Activated CD8-positive, alpha-beta T cell treated with anti-CD3 and anti-CD28 coated beads for 36 hours (primary cell): ENCODE data around the gene TRAPPC3. TPM values are rescaled to one million over a fixed set of nuclear protein-coding genes. Genes with fewer than 3 reads are reported as not detected.

ENCODE experiments used
- ATAC-seq: fragments of 200-7000 bp; cut with Tn5 transposase; one replicate; pipeline ENCODE4 v1.10.0; 2021; ENCODE audit warnings: mild to moderate bottlenecking, moderate library complexity
- CTCF ChIA-PET: fragments of 350-600 bp; sonication (Branson Sonifier 250); formaldehyde crosslinking; loops from one replicate; lab custom pipeline; 2021; ENCODE audit warnings: antibody characterized with exemption; lab: Charles Lee
- POLR2A ChIA-PET: fragments of 350-600 bp; sonication (Branson Sonifier 250); formaldehyde crosslinking; loops from one replicate; lab custom pipeline; 2021; ENCODE audit warnings: antibody characterized with exemption; lab: Charles Lee
- DNase-seq: peaks from one replicate; pipeline ENCODE4 v3.0.0-alpha.2; 2020
- H3K27ac Mint-ChIP-seq: one replicate; pipeline ENCODE4 v1.8.0; 2021; ENCODE audit warnings: mild to moderate bottlenecking, mixed read lengths
- H3K27me3 Mint-ChIP-seq: one replicate; pipeline ENCODE4 v1.8.0; 2021; ENCODE audit warnings: mixed read lengths
- H3K36me3 Mint-ChIP-seq: one replicate; pipeline ENCODE4 v1.8.0; 2021; ENCODE audit warnings: low read depth, mixed read lengths
- H3K4me1 Mint-ChIP-seq: one replicate; pipeline ENCODE4 v1.8.0; 2021; ENCODE audit warnings: low read depth, mixed read lengths
- H3K4me3 Mint-ChIP-seq: one replicate; pipeline ENCODE4 v1.8.0; 2021; ENCODE audit warnings: mild to moderate bottlenecking, moderate library complexity, mixed read lengths
- H3K9me3 Mint-ChIP-seq: one replicate; pipeline ENCODE4 v1.8.0; 2021; ENCODE audit warnings: mixed read lengths
- intact Hi-C: fragments of 100-400 bp; cut with micrococcal nuclease; formaldehyde crosslinking; loops from one replicate; pipeline ENCODE4 v1.10.0; 2022
- total RNA-seq, 2 experiments: library from RNA; stranded (reverse); gene quantifications; one replicate each; pipeline ENCODE4 v1.2.3, GENCODE V29; 2021
- TF ChIP-seq, protein P1 (sequence below): fragments of 200-600 bp; IDR thresholded peaks from one replicate; pipeline ENCODE4 v1.8.0; 2022; ENCODE audit warnings: antibody characterized with exemption, mild to moderate bottlenecking

TRAPPC3 gene
- total RNA-seq, 2 experiments from 2014 or later: 47.9 to 48.4 TPM

DNA sequence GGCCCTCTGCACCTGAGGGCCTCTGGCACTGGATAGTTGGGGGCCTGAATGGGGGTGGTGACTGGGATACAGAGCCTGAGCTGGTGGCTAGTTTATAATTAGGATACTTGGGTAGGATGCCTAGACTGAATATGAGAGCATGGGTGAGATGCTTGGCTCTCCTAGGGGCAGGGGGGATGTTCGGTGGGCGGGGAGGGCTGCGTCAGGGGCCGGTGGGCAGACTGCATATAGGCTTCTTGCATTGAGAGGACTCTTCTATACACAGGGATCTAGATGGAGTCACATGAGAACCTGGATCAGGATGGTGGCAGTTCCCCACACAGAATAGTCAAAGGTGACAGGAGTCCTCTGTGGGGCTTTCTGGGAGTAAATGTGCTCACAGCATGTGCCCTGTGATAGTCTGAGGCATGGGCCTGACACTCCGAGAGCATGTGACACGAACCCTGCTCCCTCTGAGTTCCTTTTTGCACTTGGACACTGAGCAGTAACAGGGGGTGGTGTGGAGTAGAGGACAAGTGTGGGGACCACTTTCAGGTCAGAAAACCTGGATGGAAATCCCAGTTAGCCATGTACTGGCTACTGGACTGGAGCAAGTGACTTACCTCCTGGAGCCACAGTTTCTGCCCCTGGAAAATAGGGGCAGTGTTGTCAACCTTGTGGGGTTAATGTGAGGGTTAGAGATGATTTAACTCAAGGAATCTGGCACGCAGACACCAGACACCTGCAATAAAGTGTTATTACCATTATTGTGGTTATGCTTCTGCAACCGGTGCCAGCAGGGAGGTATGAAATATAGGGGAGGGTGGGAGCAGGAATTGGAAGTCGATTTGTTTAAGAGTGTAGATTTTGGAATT is 8.9 kb upstream of the TRAPPC3 start:
- POLR2A ChIA-PET: interaction anchor here (1.6 to 4.8 kb wide), 2 partner anchors 9 to 66 kb away, joined by 5 to 38 read pairs; partner anchors contain the start of genes THRAP3 and TRAPPC3
- intact Hi-C loops: no loop called here

GRCh38 chr1:36157115-36157903 is 8.0 kb upstream of the TRAPPC3 start:
- peak overlapping the region; percentile 90 for H3K27ac Mint-ChIP-seq
- CTCF ChIA-PET: interaction anchor here (1.2 to 1.4 kb wide), 3 partner anchors 8 to 128 kb away, joined by 4 to 10 read pairs (median 4); partner anchors contain the start of gene TRAPPC3
- no peak for ATAC-seq
- intact Hi-C loops: no loop called here
- POLR2A ChIA-PET: interaction anchor here (0.7 to 3.3 kb wide), 5 partner anchors 8 to 240 kb away, joined by 3 to 20 read pairs (median 5); partner anchors contain the start of genes LSM10, STK40, THRAP3 and TRAPPC3
- H3K9me3 Mint-ChIP-seq: no peaks in the 10 kb centered on the region
- H3K36me3 Mint-ChIP-seq: peaks cover 27% of the 10 kb centered on the region
- peak; percentile 37 for DNase-seq
- TF ChIP-seq, protein P1, sequence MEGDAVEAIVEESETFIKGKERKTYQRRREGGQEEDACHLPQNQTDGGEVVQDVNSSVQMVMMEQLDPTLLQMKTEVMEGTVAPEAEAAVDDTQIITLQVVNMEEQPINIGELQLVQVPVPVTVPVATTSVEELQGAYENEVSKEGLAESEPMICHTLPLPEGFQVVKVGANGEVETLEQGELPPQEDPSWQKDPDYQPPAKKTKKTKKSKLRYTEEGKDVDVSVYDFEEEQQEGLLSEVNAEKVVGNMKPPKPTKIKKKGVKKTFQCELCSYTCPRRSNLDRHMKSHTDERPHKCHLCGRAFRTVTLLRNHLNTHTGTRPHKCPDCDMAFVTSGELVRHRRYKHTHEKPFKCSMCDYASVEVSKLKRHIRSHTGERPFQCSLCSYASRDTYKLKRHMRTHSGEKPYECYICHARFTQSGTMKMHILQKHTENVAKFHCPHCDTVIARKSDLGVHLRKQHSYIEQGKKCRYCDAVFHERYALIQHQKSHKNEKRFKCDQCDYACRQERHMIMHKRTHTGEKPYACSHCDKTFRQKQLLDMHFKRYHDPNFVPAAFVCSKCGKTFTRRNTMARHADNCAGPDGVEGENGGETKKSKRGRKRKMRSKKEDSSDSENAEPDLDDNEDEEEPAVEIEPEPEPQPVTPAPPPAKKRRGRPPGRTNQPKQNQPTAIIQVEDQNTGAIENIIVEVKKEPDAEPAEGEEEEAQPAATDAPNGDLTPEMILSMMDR: no peak
- no peaks in the 10 kb centered on the region for H3K27me3 Mint-ChIP-seq
- H3K4me1 Mint-ChIP-seq: peaks cover 63% of the 10 kb centered on the region
- peak overlapping the region; percentile 83 for H3K4me3 Mint-ChIP-seq

More for the DNA sequence above, 8.9 kb upstream of the TRAPPC3 start:
- peak overlapping the region; percentile 90 for H3K27ac Mint-ChIP-seq
- peak overlapping the region; percentile 83 for H3K4me3 Mint-ChIP-seq
- peaks cover 65% of the 10 kb centered on the region for H3K4me1 Mint-ChIP-seq
- CTCF ChIA-PET: interaction anchor here (1.2 to 7.5 kb wide), 4 partner anchors 8 to 127 kb away, joined by 4 to 95 read pairs (median 19); partner anchors contain the start of gene TRAPPC3
- H3K36me3 Mint-ChIP-seq: peaks cover 29% of the 10 kb centered on the region
- ATAC-seq (no peak), DNase-seq (peak; percentile 48)
- TF ChIP-seq, protein P1: no peak
- H3K27me3 Mint-ChIP-seq: no peaks in the 10 kb centered on the region
- H3K9me3 Mint-ChIP-seq: no peaks in the 10 kb centered on the region

GRCh38 chr1:36156329-36157114 is 7.2 kb upstream of the TRAPPC3 start:
- TF ChIP-seq, protein P1: no peak
- ATAC-seq (peak; percentile 22), DNase-seq (peak; percentile 80)
- H3K4me1 Mint-ChIP-seq: peaks cover 63% of the 10 kb centered on the region
- H3K27ac Mint-ChIP-seq: peak overlapping the region; percentile 90
- peaks cover 21% of the 10 kb centered on the region for H3K36me3 Mint-ChIP-seq
- CTCF ChIA-PET: interaction anchor here (1.4 kb wide), 2 partner anchors 32 to 129 kb away, joined by 5 to 10 read pairs; no protein-coding TSS in a partner anchor
- no peaks in the 10 kb centered on the region for H3K27me3 Mint-ChIP-seq
- intact Hi-C loops: no loop called here
- POLR2A ChIA-PET: interaction anchor here (0.7 to 3.3 kb wide), 10 partner anchors 7 to 241 kb away, joined by 3 to 20 read pairs (median 4); partner anchors contain the start of genes LSM10, STK40, THRAP3 and TRAPPC3
- no peaks in the 10 kb centered on the region for H3K9me3 Mint-ChIP-seq
- H3K4me3 Mint-ChIP-seq: peak overlapping the region; percentile 83

DNA sequence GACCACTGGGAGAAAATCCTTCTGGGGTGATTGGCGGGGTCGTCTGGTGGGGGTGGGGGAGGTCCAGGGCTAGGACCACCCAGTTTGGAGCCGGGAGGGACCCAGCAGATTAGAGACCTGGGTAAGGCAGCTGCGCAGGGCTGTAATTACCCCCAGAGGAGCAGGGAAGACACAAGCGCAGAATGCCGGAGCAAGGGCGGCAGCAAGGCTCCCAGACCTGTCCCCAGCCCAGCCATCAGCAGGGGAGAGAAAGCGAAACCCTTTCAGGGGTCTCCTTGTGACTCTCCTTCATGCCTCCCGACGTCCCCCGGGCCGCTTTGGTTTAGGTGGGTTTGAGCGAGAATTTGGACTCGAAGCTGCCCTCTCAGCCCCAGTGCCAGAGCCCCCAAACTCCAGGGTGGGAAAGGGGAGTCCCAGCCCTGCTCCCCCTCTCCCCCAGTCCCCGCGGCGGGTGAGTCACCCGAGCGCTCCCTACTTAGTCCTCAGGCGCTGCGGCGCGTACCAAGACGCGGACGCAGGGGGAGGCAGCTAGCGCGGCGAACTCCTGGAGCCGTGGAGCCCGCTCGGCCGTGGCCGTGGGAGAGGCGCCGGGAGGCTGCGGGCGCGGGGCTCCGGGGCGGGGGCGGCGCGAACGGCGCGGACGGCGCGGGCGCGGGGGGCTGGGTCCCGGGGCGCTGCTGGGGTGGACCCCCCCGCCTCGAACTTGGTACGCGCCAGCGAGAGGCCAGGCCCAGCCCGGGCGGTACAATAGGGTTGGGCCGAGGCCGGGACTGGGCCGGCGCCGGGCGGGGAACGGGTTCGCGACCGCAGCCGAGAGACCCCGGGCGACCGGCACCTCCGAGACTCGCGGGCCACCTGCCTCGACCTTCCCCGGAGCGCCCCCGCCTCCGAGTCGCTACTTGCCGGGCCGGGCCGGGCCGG is 6.4 kb upstream of the TRAPPC3 start, which contains the start of gene MAP7D1:
Gene MAP7D1 (plus strand): TSS at position 753 of the 921 bp plus-strand sequence. CDS start 258 bp downstream, outside the sequence.
- Mint-ChIP-seq H3K36me3 (peaks cover 18% of the 10 kb centered on the region), H3K27ac (peak within 1 kb of the TSS; percentile 95), H3K9me3 (no peaks in the 10 kb centered on the region), H3K27me3 (no peaks in the 10 kb centered on the region), H3K4me1 (peaks cover 66% of the 10 kb centered on the region), H3K4me3 (peak within 1 kb of the TSS; percentile 83)
- ChIA-PET CTCF (interaction anchor here (1.4 to 2.9 kb wide), 4 partner anchors 32 to 133 kb away, joined by 3 to 20 read pairs (median 8); no protein-coding TSS in a partner anchor), POLR2A (interaction anchor here (0.8 to 3.3 kb wide), 9 partner anchors 32 to 308 kb away, joined by 3 to 20 read pairs (median 4); partner anchors contain the start of genes MRPS15 and THRAP3)
- ATAC-seq (peak; percentile 60), DNase-seq (peak; percentile 89)
- intact Hi-C loops: no loop called here
- TF ChIP-seq, protein P1: no peak
